ENCODE measurements around the gene CYP4V2.

Gene CYP4V2

GRCh38 chr4:186248643-186249042, 57.3 kb downstream of the CYP4V2 start:
- DNase-seq (ENCODE audit: low spot score) = no peak
- TF ChIP-seq CTCF (IDR thresholded peaks at IDR 0.05; ENCODE audit: extremely low read depth, insufficient read depth, missing control alignments) = no peak

GRCh38 chr4:186249785-186250754, 58.7 kb downstream of the CYP4V2 start:
- in situ Hi-C loops (cut with MboI; ENCODE audit: low pct_unique_long_range_greater_than_20kb, low sequenced_read_pairs, unreplicated experiment) = no loop called here
- no peak for DNase-seq (ENCODE audit: low spot score)

More at GRCh38 chr4:186248643-186249042, 57.3 kb downstream of the CYP4V2 start:
- in situ Hi-C loops (cut with MboI; ENCODE audit: low pct_unique_long_range_greater_than_20kb, low sequenced_read_pairs, unreplicated experiment) = no loop called here

GRCh38 chr4:186250760-186251159, 59.4 kb downstream of the CYP4V2 start:
- DNase-seq (ENCODE audit: low spot score) = no peak
- in situ Hi-C loops (cut with MboI; ENCODE audit: low pct_unique_long_range_greater_than_20kb, low sequenced_read_pairs, unreplicated experiment) = no loop called here
- no peak for TF ChIP-seq CTCF (IDR thresholded peaks at IDR 0.05; ENCODE audit: extremely low read depth, insufficient read depth, missing control alignments)

More at GRCh38 chr4:186249785-186250754, 58.7 kb downstream of the CYP4V2 start:
- no peak for TF ChIP-seq CTCF (IDR thresholded peaks at IDR 0.05; ENCODE audit: extremely low read depth, insufficient read depth, missing control alignments)

- no peak for DNase-seq (ENCODE audit: low spot score)
- no peak for TF ChIP-seq CTCF (IDR thresholded peaks at IDR 0.05; ENCODE audit: extremely low read depth, insufficient read depth, missing control alignments)
- in situ Hi-C loops (cut with MboI; ENCODE audit: low pct_unique_long_range_greater_than_20kb, low sequenced_read_pairs, unreplicated experiment) = no loop called here
Observed at GRCh38 chr4:186255122-186255521, 63.8 kb downstream of the CYP4V2 start.

- in situ Hi-C loops (cut with MboI; ENCODE audit: low pct_unique_long_range_greater_than_20kb, low sequenced_read_pairs, unreplicated experiment) = no loop called here
- no peak for DNase-seq (ENCODE audit: low spot score)
- TF ChIP-seq CTCF (IDR thresholded peaks at IDR 0.05; ENCODE audit: extremely low read depth, insufficient read depth, missing control alignments) = no peak
Observed at GRCh38 chr4:186258216-186258811, 66.9 kb downstream of the CYP4V2 start.

- in situ Hi-C loops (cut with MboI; ENCODE audit: low pct_unique_long_range_greater_than_20kb, low sequenced_read_pairs, unreplicated experiment) = no loop called here
- DNase-seq (ENCODE audit: low spot score) = no peak
- no peak for TF ChIP-seq CTCF (IDR thresholded peaks at IDR 0.05; ENCODE audit: extremely low read depth, insufficient read depth, missing control alignments)
Observed at GRCh38 chr4:186260117-186260503, 68.7 kb downstream of the CYP4V2 start.

Data from GM13977 (cell line).